NCI-H2171 treated with DMSO at 0.1 percent for 48 hours (cell line): Measurements from ENCODE around the gene PTPRN2.
A peak's percentile ranks its signal among the peaks of the same experiment; 100 is the strongest.

ENCODE experiments used
- DNase-seq: peaks from one replicate; lab custom pipeline; 2025; lab: John Stamatoyannopoulos, UW

Gene PTPRN2

GRCh38 chr7:158015403-158016179 is 572.0 kb downstream of the PTPRN2 start:
- peak; percentile 43 for DNase-seq

- no peak for DNase-seq
These were observed 572.6 kb downstream of the PTPRN2 start for GRCh38 chr7:158014976-158015375.

- DNase-seq, result no peak
These were observed 574.4 kb downstream of the PTPRN2 start for GRCh38 chr7:158013085-158013668.

DNA sequence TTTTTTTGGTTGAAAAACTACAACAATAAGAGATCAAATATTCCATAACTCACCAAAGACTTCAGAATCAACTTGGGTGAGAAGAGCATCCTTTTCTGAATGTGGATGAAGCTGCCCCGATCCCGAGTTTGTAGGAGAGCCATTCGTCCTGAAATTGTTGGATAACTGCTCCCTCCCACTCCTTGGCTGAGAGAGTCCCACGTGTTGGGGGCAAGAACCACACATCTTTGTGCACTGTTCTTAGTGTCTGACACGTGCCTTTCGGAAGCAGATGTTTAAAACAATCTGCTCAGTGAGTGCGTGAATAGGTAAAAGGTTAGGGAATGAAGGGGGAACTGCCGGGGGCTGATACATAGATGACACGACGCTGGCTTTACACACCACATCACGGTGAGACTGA is 575.7 kb downstream of the PTPRN2 start:
- DNase-seq, result no peak

GRCh38 chr7:158010961-158011693 is 576.5 kb downstream of the PTPRN2 start:
- peak; percentile 53 for DNase-seq

GRCh38 chr7:158009886-158010285 is 577.7 kb downstream of the PTPRN2 start:
- DNase-seq, result no peak

DNA sequence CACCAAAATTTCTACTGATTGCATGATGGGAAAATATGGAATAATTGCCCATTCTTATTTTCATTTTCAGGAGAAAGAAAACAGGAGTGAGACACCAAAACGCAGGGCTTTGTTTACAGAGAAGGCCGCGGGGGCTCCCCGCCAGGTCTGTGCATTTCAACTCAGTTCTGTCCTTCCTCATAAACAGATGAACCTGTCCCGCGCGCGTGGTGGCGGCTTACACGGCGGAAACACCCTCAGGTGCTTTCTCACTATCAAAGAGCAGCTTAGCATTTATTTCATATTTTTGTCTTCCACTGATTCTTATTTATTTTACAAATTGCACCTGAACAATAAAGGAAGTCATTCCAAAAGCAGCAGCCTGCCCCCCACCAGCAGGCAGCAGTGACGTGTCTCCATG is 579.4 kb downstream of the PTPRN2 start:
- no peak for DNase-seq

GRCh38 chr7:158007697-158008257 is 579.8 kb downstream of the PTPRN2 start:
- DNase-seq, result no peak

- no peak for DNase-seq
These were observed 580.6 kb downstream of the PTPRN2 start for GRCh38 chr7:158006841-158007696.

- no peak for DNase-seq
These were observed 582.1 kb downstream of the PTPRN2 start for GRCh38 chr7:158005531-158005930.

- DNase-seq, result no peak
These were observed 583.5 kb downstream of the PTPRN2 start for GRCh38 chr7:158004123-158004490.

- DNase-seq, result no peak
These were observed 584.0 kb downstream of the PTPRN2 start for GRCh38 chr7:158003441-158004122.

- DNase-seq, result no peak
These were observed 585.0 kb downstream of the PTPRN2 start for GRCh38 chr7:158002486-158003080.

DNA sequence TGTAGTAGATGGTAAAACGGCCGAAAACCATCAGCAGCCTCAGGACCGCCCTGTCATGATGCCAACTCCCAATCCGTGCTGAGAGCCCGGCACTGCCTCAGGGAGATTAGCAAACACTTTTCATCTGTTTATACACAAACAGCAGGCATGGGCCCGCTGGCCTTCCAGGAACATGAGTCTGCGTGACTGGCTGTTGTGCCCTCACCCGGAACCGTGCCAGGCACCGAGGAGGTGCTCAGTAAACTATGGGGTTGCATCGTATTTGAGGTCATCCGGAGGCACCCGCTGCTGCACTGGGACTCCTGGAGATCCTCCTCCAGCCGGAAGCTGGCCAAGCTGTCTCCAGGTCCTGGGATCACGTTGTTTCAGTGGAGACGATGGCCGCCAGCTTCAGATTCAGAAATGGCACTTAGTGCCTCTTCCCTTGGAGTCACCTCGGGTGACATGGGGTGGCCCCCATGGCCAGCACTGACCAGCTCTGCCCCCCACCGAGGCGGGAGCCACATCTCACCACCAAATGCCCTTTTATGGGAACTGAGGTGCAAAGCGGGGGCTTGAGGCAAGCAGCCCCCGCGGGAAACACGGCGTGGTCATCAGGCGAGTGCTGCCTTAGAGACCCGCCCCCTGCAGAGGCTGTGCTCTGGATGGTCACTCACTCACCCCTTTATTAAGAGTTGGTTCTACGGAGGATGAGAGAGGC is 585.9 kb downstream of the PTPRN2 start:
- DNase-seq, result peak; percentile 4

- no peak for DNase-seq
These were observed 586.6 kb downstream of the PTPRN2 start for GRCh38 chr7:158001003-158001402.

DNA sequence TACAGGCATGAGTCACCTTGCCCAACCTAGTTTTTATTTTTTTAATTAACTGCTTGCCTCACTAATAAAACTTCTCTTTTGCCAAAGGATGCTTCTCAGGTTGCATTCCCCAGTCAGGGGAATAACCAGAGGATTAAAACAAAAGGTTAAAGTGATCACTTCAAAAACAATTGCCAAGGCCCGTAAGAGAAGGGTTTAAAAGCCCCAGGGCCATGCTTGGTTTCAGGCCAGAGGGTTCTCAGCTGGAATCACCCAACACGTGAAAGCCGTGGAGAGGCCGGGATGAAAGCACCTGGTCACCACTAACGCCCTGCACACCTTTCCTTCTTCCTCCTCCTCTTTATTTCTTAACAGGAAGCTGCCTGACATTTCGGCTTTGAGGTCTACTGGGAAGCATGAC is 587.5 kb downstream of the PTPRN2 start:
- DNase-seq, result peak; percentile 28

DNA sequence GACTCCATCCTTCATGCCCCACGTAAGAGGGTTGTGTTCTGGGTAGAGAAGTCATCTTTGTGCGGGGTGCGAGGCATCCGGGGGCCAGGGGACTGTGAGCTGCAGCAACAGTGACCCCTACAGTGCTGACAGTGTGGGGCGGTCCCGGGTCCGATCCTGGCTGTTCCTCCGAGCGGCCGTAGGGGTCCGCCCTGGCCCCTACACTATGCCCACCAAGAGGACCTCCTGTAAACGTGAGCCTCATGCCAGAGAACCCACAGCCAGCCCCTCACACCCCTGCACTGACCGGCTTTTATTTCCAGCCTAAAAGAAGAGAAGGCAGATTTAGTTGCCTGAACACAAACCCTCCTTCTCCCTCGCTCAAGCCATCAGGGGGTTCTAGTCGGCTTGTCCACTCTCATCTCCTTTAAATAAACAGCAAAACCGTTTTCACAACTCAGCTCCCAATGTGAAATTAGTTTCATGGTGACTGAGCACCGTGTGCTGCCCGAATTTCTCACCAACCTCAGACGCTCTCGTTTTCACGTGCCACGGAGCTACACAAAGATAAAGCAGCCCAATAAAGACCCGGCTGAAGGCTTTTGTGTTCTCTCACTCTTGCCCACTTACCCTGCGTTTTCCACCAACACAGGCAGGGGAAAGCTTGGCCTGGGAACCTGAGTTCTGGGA is 588.6 kb downstream of the PTPRN2 start:
- DNase-seq, result no peak

DNA sequence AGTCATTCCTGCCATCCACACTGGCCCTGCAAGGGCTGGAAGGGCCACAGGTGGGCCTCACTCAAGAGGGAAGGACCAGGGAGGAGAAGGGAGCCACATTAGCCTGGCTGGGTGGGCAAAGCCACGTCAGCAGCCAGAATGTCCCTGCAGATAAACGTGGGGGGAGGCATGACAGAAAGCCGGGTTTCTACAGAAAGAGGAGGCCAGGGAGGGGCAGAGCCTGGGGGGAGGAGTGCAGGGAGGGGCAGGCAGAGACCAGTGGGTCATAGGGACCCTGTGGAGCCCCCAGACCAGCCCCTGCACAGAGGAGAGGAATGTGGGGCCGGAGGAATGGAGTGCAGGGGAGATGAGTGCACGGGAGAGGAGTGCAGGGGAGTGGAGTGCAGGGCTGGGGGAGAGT is 590.2 kb downstream of the PTPRN2 start:
- no peak for DNase-seq

- no peak for DNase-seq
These were observed 590.6 kb downstream of the PTPRN2 start for GRCh38 chr7:157997080-157997440.
